HG02623 (cell line): ENCODE results near the gene SERPINA6.
"Not testable (repeated sequence)": the region's sequence is repeated elsewhere in the genome, so short reads cannot be mapped to it uniquely, and the experiment has no call there.

Experiments
- ATAC-seq: cut with Tn5 transposase; IDR thresholded peaks from one replicate; pipeline ENCODE4 v1.9.1; 2021; ENCODE audit warnings: moderate library complexity; ENCODE audit not compliant: unreplicated experiment

SERPINA6 gene, protein sequence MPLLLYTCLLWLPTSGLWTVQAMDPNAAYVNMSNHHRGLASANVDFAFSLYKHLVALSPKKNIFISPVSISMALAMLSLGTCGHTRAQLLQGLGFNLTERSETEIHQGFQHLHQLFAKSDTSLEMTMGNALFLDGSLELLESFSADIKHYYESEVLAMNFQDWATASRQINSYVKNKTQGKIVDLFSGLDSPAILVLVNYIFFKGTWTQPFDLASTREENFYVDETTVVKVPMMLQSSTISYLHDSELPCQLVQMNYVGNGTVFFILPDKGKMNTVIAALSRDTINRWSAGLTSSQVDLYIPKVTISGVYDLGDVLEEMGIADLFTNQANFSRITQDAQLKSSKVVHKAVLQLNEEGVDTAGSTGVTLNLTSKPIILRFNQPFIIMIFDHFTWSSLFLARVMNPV

DNA sequence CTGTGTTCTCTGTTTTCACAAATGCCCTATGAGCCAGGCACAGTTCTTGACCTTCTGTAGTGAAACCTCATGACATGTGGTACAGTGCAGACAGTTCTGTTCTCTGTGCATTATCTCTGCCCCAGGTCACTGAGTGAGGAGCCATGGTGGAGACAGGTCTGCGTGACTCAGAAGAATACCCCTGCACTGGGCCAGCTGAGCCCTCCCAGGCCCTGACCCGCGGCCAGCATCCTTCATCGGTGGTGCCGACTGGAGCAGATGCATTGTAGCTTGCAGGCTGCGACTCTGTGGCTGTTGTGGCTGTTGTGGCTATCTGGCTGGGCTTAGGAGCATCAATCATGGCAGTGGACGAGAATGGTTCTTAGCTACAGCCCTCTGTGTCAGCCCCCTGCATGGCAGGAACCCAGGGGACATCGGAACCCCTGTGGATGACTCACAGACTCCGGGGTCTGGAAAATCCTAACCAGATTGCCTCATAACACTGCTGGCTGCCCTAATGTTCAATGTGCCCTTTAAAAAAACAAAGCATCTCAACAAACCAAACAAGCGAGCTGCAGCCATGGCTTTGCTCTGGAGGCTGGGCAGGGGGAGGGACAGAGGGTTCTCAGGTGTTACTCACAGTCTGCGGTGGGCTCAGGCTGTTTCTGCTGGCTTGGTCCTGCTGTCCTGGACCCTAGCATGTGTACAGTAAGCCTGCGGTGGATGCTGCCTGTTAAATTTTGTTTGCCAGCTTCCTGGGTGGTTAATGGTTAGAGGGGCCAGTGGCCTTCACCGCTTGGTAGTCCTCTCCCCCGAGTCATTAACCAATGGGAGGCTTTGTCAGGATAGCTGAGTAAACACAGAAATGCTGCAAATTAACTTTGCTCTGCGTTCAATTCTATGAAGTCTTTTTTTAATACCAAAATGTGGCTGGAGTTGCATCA lies at the start of gene SERPINA6:
Gene SERPINA6, minus strand, starts transcription at position 689 of the 923 bp plus-strand sequence. CDS start 8,688 bp downstream, outside the sequence.
- no peak for ATAC-seq

DNA sequence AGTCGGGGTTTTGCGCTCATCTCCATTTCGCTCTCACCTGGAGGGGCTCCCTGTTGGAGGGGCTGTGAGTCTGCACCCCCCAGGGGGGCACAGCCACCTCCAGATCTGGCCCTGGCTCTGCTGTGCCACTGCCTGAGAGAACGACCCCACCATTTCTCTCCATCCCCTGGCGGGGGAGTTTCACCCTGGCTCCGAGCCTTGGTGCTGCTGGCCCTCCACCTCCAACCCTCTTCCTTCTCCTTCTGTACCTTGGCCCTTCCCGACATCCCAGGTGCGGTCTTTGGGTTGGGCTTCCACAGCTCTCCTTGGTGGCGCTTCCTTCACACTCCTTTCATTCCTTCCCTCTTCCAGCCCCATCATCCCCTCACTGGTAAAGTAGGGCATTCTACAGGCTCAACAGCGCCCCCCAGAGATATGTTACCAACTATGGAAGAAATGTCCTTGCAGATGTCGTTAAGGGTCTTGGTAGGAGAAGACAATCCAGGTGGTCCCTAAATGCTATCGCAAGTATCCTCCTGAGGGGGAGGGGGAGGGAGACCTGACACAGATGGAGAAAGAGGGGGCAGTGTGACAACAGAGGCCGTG lies 49.0 kb upstream of the SERPINA6 start:
- ATAC-seq: no peak

DNA sequence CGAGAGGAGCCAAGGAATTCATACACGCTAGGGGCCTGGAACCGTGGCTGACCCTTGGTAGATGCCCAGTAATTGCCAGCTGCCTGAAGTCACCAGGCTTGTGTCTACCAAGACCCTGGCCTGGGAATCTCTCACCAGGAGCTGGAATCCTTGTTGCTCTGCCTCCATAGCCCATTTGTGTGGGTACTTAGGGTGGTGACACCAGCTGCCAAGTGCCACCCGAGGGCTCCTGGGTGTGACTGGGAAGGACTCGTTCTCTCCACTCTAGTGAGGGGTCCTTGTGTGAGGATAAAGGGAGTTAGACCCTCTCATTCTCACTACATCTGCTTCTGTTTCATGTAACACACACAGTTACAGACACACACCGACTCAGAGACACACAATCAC lies 47.4 kb upstream of the SERPINA6 start:
- no peak for ATAC-seq

DNA sequence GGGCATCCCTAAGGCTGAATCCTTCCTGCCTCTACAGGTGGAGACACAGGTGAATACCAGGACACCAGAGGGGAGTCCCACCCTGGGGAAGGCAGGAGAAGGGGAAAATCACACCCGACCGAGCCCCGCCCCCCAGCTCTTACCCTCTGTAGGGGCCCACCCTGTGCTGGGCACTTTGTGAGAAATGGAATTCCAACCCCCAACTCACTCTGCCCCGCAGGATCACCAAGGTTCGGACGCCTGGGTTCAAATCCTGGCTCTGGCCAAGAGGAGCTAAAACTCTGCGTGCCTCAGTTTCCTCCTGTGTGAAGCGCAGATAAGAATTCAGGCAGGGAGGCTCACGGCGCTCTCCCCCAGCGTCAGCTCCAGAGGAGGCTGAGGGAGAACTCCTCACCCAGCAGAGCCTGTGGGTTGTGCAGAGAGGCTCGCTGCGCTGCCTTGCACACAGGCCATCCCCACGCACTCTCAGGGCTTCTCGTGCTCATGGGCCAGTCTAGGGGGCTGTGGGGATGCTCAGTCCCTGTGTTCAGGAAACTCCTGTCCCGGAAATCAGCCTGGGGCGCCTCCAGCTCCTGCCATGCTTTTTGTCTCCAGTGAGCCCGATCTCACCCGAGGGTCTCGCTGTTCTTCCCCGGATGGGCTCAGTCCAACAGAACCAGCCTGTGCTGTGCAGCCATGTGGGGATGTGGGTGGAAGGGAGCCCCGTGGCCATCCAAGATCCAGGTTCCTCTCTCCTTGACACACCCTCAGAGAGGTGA lies 46.8 kb upstream of the SERPINA6 start:
- ATAC-seq: not testable (repeated sequence)

DNA sequence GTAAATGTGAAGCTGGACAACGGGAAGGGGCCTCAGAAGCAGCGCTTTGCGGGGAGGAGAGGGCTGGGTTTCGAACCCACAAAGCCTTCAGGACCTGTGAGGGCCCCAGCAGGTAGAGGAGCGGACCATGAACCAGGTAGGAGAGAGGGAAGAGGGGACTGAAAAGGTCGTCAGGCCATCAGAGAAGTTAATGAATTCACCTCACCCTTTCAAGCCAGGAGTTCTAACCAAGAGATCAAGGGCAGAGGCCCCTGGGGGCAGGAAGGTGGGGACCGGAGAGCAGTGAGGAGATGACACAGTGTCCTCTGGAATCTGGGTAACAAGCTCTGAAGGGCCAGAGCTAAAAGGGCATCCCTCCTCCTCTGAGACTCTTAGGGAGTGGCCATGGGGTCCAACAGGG lies 45.8 kb upstream of the SERPINA6 start:
- no peak for ATAC-seq

DNA sequence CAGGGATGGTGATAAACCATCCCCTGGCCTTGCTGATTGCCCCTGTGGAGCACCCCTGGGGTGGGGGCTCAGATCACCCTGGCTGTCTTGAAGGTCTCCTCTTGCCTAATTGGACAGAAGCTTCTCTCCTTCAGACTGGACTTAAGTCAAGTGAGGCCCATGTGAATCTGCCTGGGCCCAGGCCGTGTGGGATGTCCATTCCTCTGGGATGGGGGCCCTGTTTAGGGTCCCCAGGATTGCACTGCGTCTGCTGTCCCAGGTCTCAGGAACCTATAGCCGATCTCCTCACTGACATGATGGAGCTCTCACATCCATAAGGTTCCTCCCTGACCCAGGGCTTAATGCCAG lies 45.1 kb upstream of the SERPINA6 start:
- no peak for ATAC-seq

DNA sequence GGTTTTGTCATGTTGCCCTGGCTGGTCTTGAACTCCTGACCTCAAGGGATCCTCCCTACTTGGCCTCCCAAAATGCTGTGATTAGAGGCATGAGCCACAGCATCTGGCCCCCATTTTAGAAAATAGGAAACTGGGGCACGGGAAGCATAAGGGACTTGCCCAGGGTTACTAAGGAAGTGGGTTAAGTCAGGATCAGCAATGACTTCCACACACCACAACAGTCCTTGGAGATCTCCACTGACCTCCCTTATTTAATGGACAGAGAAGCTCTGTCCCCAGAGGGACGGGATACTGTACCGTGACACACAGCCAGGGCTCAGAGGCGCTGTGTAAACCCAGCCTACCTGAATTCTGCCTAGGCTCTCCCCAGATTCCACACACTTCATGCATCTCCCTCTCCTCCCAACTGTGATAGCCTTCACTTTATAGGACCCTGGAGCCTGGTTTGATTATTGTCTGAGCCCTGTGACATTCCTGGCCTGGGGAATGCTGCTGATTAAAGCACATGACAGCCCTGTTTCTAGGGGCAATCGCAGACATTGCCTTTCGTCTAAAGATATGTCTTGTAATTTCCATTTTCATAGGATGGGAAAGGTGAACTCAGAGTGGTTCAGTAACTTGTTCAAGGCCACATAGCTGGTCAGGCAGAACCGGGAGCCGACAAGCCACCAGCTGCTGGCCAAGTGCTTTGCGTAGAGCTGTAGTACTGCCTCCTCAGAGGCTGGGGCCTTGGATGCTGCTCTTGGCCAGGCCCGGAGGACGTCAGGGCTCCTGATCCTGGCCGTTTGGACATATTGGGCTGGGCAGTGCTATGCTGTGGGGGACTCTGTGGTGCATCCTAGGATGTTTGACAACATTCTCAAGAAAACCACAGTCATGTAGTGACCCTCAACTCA lies 44.5 kb upstream of the SERPINA6 start:
- ATAC-seq: no peak

DNA sequence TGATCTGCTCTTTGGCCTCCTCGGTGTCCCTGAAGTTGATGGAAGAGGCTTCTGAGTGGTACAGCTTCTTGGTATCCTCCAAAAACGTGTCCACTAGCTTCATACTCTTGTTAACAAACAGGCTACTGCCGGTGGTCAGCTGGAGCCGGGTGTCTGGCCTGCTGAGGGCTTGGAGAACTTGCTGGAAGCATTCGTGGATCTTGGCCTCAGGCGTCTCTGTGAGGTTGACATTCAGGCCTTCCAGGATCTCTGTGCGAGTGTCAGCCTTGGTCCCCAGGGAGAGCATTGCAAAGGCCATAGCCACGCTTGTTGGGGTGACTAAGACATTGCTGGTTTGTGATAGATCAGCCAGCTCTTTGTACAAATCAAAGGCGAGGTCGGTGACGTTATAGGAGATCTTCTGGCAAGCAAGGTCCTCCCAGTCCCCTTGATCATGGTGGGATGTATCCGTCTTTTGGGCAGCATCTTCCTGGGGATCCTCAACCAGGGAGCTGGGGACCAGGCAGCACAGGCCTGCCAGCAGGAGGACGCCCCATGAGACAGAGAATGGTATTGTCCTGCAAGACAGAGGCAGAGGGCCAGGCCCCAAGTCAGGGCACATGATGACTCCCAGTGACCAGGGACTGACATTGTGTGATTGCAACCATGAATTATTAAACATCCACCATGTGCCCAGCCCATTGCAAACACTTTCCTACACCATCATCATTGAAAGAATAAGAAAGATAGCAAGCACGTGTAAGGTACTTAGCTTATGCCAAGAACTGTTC lies 43.2 kb upstream of the SERPINA6 start, which contains the start of gene SERPINA2:
Gene SERPINA2, minus strand, starts transcription at position 553 of the 770 bp plus-strand sequence.
- no peak for ATAC-seq

DNA sequence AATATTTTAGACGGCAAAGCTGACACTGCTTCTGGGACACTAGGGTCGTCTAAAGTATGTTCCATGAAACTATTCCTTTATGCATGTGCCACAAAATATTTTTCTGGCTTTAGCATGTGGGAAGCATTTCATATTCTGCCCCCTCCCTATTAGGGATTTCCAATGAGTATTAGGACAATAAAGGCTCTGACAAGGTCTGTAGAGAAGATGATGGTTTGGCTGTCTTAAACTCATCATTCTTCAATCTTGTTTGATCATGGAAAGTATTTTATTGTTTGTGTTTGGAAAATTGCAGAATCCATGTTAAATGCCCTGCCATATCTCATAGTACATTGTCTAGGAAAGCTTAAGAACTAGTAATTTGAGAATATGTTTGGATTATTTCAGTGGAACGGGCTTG lies 42.5 kb upstream of the SERPINA6 start:
- ATAC-seq: no peak

DNA sequence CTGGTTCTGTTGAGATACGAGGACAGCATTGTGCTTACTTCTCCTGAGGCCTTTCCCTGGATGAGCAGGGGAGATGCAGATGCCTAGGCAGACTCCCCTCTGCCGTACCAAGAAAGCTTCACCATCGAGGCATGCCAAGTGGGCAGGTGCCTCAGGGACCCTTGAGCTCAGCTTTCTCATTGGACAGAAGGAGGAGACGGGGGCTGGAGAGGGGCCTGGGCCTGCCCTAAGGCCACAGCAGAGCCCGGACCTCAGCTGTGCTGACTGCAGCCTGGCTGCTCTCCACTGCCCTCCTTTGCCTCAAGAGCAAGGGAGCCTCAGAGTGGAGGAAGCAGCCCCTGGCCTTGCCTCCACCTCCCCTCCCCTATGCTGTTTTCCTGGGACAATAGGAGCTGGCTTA lies 41.8 kb upstream of the SERPINA6 start:
- ATAC-seq: no peak

DNA sequence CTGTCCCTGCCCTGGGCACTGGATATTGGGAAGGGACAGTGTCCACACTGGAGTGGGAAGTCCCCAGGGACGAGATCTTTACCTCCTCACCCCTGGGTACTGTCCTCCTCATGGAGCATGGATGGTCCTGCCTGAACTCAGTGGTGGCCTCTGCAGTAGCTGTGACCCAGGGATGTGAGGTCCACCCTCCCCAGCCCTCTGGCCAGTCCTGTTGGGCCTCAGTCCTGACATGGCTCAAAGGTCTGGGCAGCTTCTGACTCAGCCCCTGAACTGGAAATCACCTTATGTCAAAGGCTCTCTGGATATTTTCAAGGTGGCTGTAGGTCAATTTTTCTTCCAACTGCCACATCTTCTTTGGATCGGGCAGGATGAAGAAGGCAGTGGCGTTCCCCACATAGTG lies 40.9 kb upstream of the SERPINA6 start:
- ATAC-seq: no peak

DNA sequence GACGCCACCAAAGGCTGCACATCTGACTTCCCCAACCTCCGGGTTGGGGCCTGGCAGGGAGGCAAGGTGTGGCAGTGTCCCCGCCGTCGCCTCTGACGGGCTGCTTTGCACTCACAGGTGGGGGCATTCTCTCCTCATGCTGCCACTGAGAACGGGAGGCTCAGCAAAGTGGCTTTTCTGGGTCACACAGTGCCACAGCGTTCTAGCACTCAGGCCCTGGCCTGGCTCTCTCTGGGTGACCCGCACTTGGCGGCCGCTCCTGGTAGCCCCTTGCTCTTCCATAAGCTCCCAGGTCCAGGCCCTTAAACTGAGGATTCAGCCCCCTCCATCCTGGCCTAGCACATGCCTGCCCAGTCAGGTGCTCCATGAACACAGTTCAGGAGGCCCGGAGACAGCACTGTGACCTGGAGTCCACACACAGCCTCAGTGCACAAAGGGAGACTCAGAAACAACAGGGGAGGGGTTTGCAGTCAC lies 40.1 kb upstream of the SERPINA6 start:
- no peak for ATAC-seq

DNA sequence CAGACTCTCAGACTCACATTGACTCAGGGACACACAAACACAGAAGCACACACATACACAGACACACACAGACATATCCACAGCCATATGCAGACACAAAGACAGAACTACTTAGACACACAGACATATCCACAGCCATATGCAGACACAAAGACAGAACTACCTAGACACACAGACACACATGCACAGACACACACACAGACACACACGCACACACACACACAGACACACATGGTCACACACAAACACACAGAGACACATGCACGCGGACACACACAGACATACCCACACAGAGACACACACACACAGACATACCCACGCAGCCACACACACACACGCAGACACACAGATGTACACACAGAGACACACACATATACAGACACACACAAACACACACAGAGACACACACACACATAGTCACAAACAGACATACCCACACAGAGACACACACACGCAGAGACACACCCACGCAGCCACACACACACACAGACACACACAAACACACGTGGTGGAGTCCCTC lies 39.5 kb upstream of the SERPINA6 start:
- no peak for ATAC-seq

DNA sequence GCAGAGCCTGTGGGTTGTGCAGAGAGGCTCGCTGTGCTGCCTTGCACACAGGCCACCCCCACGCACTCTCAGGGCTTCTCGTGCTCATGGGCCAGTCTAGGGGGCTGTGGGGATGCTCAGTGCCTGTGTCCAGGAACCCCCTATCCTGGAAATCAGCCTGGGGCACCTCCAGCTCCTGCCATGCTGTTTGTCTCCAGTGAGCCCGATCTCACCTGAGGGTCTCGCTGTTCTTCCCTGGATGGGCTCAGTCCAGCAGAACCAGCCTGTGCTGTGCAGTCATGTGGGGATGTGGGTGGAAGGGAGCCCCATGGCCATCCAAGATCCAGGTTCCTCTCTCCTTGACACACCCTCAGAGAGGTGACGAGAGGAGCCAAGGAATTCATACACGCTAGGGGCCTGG lies 38.5 kb upstream of the SERPINA6 start:
- ATAC-seq: no peak

DNA sequence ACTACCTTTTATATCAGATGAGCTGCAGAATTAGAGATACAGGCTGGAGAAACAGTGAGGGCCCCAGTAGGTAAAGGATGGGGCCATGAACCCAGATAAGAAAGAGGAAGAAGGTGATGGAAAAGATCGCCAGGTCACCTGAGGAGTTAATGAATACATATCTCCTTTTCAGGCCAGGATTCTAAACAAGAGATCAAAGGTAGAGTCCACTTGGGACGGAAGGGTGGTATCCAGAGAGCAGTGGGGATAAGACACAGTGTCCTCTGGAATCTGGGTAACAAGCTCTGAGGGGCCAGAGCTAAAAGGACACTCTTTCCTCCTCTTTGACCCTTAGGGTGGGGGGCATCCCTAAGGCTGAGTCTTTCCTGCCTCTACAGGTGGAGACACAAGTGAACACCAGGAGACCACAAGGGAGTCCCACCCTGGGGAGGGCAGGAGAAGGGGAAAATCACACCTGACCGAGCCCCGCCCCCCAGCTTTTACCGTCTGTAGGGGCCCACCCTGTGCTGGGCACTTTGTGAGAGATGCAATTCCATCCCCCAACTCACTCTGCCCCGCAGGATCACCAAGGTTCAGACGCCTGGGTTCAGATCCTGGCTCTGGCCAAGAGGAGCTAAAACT lies 37.9 kb upstream of the SERPINA6 start:
- ATAC-seq: no peak

DNA sequence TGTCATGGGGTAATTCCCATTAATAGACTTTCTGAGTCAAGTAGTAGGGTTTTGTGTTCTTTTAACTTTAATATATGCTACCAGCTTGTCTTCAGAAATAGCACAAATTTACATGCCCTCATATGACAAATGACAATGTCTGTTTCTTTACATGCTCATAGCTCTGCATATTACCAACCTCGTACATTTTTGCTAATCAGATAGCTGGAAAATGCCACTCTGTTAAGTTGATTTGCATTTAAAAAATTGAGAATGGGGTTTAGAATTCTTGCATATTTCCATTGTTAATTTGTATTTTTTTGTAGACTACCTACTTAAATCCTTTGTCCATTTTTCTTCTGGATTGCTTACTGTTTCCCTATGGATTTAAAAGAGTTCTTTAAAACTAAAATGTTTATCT lies 34.0 kb upstream of the SERPINA6 start:
- no peak for ATAC-seq

DNA sequence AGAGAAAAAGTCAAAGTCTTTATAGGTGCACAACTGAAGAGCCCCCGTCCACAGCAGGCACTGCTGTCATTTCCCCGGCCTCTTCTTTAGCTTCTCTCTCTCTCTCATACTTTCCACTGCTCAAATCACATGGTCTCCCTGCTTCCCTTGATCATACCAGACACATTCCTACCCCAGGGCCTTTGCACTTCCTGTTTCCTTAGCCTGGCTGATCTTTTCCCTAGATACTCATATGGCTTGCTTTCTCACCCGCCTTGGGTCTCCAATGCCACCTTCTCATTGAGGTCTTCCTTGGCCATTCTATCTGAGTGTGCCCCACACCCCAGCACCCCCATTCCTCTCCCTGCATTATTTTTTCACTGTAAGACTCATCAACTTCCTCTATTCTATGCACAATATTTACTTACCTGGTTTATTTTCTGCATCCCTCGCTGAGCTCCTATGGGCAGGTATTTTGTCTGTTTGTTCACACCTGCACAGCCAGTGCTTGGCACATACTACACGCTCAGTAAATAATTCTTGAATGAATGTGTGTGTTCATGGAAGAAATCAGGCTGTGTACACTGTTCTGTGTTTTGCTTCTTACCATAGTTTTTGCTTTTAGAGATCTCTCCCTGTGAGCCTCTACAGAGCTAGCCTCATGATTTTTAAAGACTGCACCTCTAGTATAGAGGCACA lies 33.4 kb upstream of the SERPINA6 start:
- ATAC-seq: no peak
